Coronary artery (tissue), 2 donors: ENCODE results near the gene KIAA0513.
"Not testable (repeated sequence)": the region's sequence is repeated elsewhere in the genome, so short reads cannot be mapped to it uniquely, and the experiment has no call there.

Experiments used
- DNase-seq: peaks from one replicate; pipeline ENCODE4 v3.0.0-alpha.2; 2017; ENCODE audit warnings: low spot score
- H3K27ac ChIP-seq, 2 donors: fragments of 200-600 bp; sonication (generic); one replicate each; pipeline ENCODE4 v1.5.1; 2016 to 2019
- H3K4me3 ChIP-seq: fragments of 200-600 bp; sonication (generic); 2 replicates; pipeline ENCODE4 v1.5.1; 2016; ENCODE audit warnings: mild to moderate bottlenecking, moderate library complexity
- CTCF ChIP-seq: fragments of 200-600 bp; sonication (generic); IDR thresholded peaks from one replicate; pipeline ENCODE4 v1.5.1; 2019; ENCODE audit warnings: antibody characterized with exemption

KIAA0513 gene

GRCh38 chr16:85111184-85111583 is 83.6 kb downstream of the KIAA0513 start:
- TF ChIP-seq CTCF: no peak
- H3K27ac ChIP-seq: no peak overlapping the region
- H3K4me3 ChIP-seq: no peak overlapping the region
- DNase-seq: no peak

GRCh38 chr16:85112364-85112763 is 84.8 kb downstream of the KIAA0513 start, which contains the start of gene CIBAR2:
Gene CIBAR2, minus strand, starts transcription at chr16:85112472. Its CDS starts 120 bp downstream, at chr16:85112352.
- DNase-seq: no peak
- TF ChIP-seq CTCF: no peak
- H3K27ac ChIP-seq: no peak within 1 kb of the TSS
- no peak within 1 kb of the TSS for H3K4me3 ChIP-seq

- DNase-seq: no peak
- Histone ChIP-seq H3K27ac (no peak overlapping the region), H3K4me3 (no peak overlapping the region)
- TF ChIP-seq CTCF: no peak
Observed at GRCh38 chr16:85113168-85113733, 85.7 kb downstream of the KIAA0513 start.

GRCh38 chr16:85113913-85114312 is 86.3 kb downstream of the KIAA0513 start:
- no peak for DNase-seq
- no peak overlapping the region for H3K4me3 ChIP-seq
- H3K27ac ChIP-seq: no peak overlapping the region
- no peak for TF ChIP-seq CTCF

GRCh38 chr16:85114909-85115567 is 87.4 kb downstream of the KIAA0513 start:
- TF ChIP-seq CTCF: peak; percentile 86
- Histone ChIP-seq H3K4me3 (peak overlapping the region; percentile 24), H3K27ac (no peak overlapping the region)
- peak; percentile 88 for DNase-seq

GRCh38 chr16:85117418-85117817 is 89.8 kb downstream of the KIAA0513 start:
- DNase-seq: no peak
- no peak overlapping the region for H3K4me3 ChIP-seq
- no peak for TF ChIP-seq CTCF
- H3K27ac ChIP-seq: no peak overlapping the region

- no peak for DNase-seq
- no peak for TF ChIP-seq CTCF
- H3K27ac ChIP-seq: no peak overlapping the region
- H3K4me3 ChIP-seq: no peak overlapping the region
Observed at GRCh38 chr16:85120006-85120340, 92.4 kb downstream of the KIAA0513 start.

- Histone ChIP-seq H3K27ac (peak overlapping the region; percentile 53 to 80), H3K4me3 (peak overlapping the region; percentile 6)
- not testable (repeated sequence) for DNase-seq
Observed at GRCh38 chr16:85123441-85123840, 95.8 kb downstream of the KIAA0513 start.
